ENCODE data around the gene ASRGL1. TPM values are rescaled to one million over a fixed set of nuclear protein-coding genes. Genes with fewer than 3 reads are reported as not detected.

The ASRGL1 gene
- total RNA-seq, 3 donors from 2014 or later (not counting 1 experiment from before 2014, with no cell fraction given) = 1.9 to 9.7 (median 3.4) TPM

GRCh38 chr11:62435846-62436660 lies 98.8 kb downstream of the ASRGL1 start:
- no peaks in the 10 kb centered on the region for H3K36me3 ChIP-seq (ENCODE audit: control insufficient read depth, insufficient read depth, low read length)
- ATAC-seq = peak in 1 of 3 donors; percentile 38
- peaks cover 12% of the 10 kb centered on the region for H3K4me1 ChIP-seq (ENCODE audit: control insufficient read depth, insufficient read depth, low read length)
- 33% methylated on average over 3 of the region's 5 CpGs for WGBS (ENCODE audit: insufficient coverage)
- no peak for DNase-seq
- Mint-ChIP-seq H3K27me3 (ENCODE audit: low read depth in 2 of 2) (no peaks in the 10 kb centered on the region), H3K4me1 (peaks cover 22 to 24% of the 10 kb centered on the region in 2 donors), H3K9me3 (no peaks in the 10 kb centered on the region), H3K27ac (peak overlapping the region in 1 of 2 donors; percentile 21), H3K36me3 (no peaks in the 10 kb centered on the region), H3K4me3 (no peak overlapping the region)
- no peak overlapping the region for H3K27ac ChIP-seq (ENCODE audit: low read length)
- no peaks in the 10 kb centered on the region for H3K27me3 ChIP-seq (ENCODE audit: control insufficient read depth, insufficient read depth, low read length)
- TF ChIP-seq CTCF (IDR thresholded peaks at IDR 0.05) = no peak
- intact Hi-C loops (cut with micrococcal nuclease) = no loop called here
- H3K4me3 ChIP-seq (ENCODE audit: low read length) = no peak overlapping the region
- H3K9me3 ChIP-seq (ENCODE audit: control insufficient read depth, insufficient read depth, low read length) = no peaks in the 10 kb centered on the region

- no peak overlapping the region for H3K27ac ChIP-seq (ENCODE audit: low read length)
- WGBS (ENCODE audit: insufficient coverage) = 80% methylated on average over 1 of the region's 1 CpG
- ATAC-seq (no peak), DNase-seq (no peak)
- H3K27me3 ChIP-seq (ENCODE audit: control insufficient read depth, insufficient read depth, low read length) = no peaks in the 10 kb centered on the region
- peaks cover 14 to 16% of the 10 kb centered on the region in 2 donors for H3K4me1 Mint-ChIP-seq
- H3K9me3 Mint-ChIP-seq = no peaks in the 10 kb centered on the region
- no peaks in the 10 kb centered on the region for H3K36me3 Mint-ChIP-seq
- H3K9me3 ChIP-seq (ENCODE audit: control insufficient read depth, insufficient read depth, low read length) = no peaks in the 10 kb centered on the region
- no peaks in the 10 kb centered on the region for H3K36me3 ChIP-seq (ENCODE audit: control insufficient read depth, insufficient read depth, low read length)
- H3K27ac Mint-ChIP-seq = no peak overlapping the region
- H3K27me3 Mint-ChIP-seq (ENCODE audit: low read depth in 2 of 2) = no peaks in the 10 kb centered on the region
- no peak overlapping the region for H3K4me3 Mint-ChIP-seq
- H3K4me1 ChIP-seq (ENCODE audit: control insufficient read depth, insufficient read depth, low read length) = peaks cover 12% of the 10 kb centered on the region
- no peak overlapping the region for H3K4me3 ChIP-seq (ENCODE audit: low read length)
- intact Hi-C loops (cut with micrococcal nuclease) = no loop called here
- TF ChIP-seq CTCF (IDR thresholded peaks at IDR 0.05) = no peak
These were observed 100.4 kb downstream of the ASRGL1 start for GRCh38 chr11:62437616-62438015.

- Histone ChIP-seq H3K27me3 (ENCODE audit: control insufficient read depth, insufficient read depth, low read length) (no peaks in the 10 kb centered on the region), H3K4me1 (ENCODE audit: control insufficient read depth, insufficient read depth, low read length) (peaks cover 16% of the 10 kb centered on the region), H3K27ac (ENCODE audit: low read length) (no peak overlapping the region), H3K4me3 (ENCODE audit: low read length) (no peak overlapping the region), H3K36me3 (ENCODE audit: control insufficient read depth, insufficient read depth, low read length) (no peaks in the 10 kb centered on the region), H3K9me3 (ENCODE audit: control insufficient read depth, insufficient read depth, low read length) (no peaks in the 10 kb centered on the region)
- WGBS (ENCODE audit: insufficient coverage) = 95% methylated on average over 4 of the region's 4 CpGs
- ATAC-seq (no peak), DNase-seq (no peak)
- Mint-ChIP-seq H3K36me3 (no peaks in the 10 kb centered on the region), H3K27me3 (ENCODE audit: low read depth in 2 of 2) (no peaks in the 10 kb centered on the region), H3K4me3 (no peak overlapping the region), H3K4me1 (peaks cover 16 to 17% of the 10 kb centered on the region in 2 donors), H3K27ac (no peak overlapping the region), H3K9me3 (no peaks in the 10 kb centered on the region)
- intact Hi-C loops (cut with micrococcal nuclease) = no loop called here
- no peak for TF ChIP-seq CTCF (IDR thresholded peaks at IDR 0.05)
These were observed 101.4 kb downstream of the ASRGL1 start for GRCh38 chr11:62438641-62439040.
